KMS-11 (cell line): Measurements from ENCODE around the gene DLG2.

ENCODE experiments used
- H2AFZ ChIP-seq: fragments of 200-600 bp; sonication (generic); 2 replicates; pipeline ENCODE4 v1.6.1; 2016; ENCODE audit warnings: antibody characterized with exemption, mixed run types, low read depth
- H3K27ac ChIP-seq: fragments of 200-600 bp; sonication (generic); 2 replicates; pipeline ENCODE4 v1.6.1; 2016; ENCODE audit warnings: mild to moderate bottlenecking, mixed run types
- H3K27me3 ChIP-seq: fragments of 200-600 bp; sonication (generic); 2 replicates; pipeline ENCODE4 v1.6.1; 2017; ENCODE audit warnings: mild to moderate bottlenecking, low read depth, mixed run types, moderate library complexity; ENCODE audit not compliant: insufficient read depth
- H3K36me3 ChIP-seq: fragments of 200-600 bp; sonication (generic); 2 replicates; pipeline ENCODE4 v1.6.1; 2017; ENCODE audit warnings: mild to moderate bottlenecking, mixed run types; ENCODE audit not compliant: insufficient read depth
- H3K4me1 ChIP-seq: fragments of 200-600 bp; sonication (generic); 2 replicates; pipeline ENCODE4 v1.6.1; 2016; ENCODE audit warnings: mild to moderate bottlenecking, low read depth, mixed run types; ENCODE audit not compliant: poor library complexity, severe bottlenecking
- H3K4me2 ChIP-seq: fragments of 200-600 bp; sonication (generic); 2 replicates; pipeline ENCODE4 v1.7.0; 2016; ENCODE audit warnings: mild to moderate bottlenecking, mixed run types
- H3K4me3 ChIP-seq: fragments of 200-600 bp; sonication (generic); IDR thresholded peaks from 2 replicates; pipeline ENCODE4 v1.6.1; 2017; ENCODE audit warnings: low read depth, low read length, mixed read lengths; ENCODE audit not compliant: insufficient read depth
- H3K79me2 ChIP-seq: fragments of 200-600 bp; sonication (generic); 2 replicates; pipeline ENCODE4 v1.6.1; 2016; ENCODE audit warnings: low read depth, mixed run types; ENCODE audit not compliant: insufficient read depth
- H3K9ac ChIP-seq: fragments of 200-600 bp; sonication (generic); 2 replicates; pipeline ENCODE4 v1.6.1; 2016; ENCODE audit warnings: mild to moderate bottlenecking, mixed run types
- H4K20me1 ChIP-seq: fragments of 200-600 bp; sonication (generic); 2 replicates; pipeline ENCODE4 v1.6.1; 2016; ENCODE audit warnings: mild to moderate bottlenecking, mixed run types; ENCODE audit not compliant: insufficient read depth
- CTCF ChIP-seq: fragments of 200-600 bp; sonication (generic); conservative IDR thresholded peaks from 2 replicates; pipeline ENCODE4 v1.6.1; 2017; ENCODE audit warnings: low read depth, mild to moderate bottlenecking, antibody characterized with exemption, low read length, moderate library complexity, mixed read lengths

The DLG2 gene

GRCh38 chr11:83728281-83728680, 1898.9 kb downstream of the DLG2 start:
- H3K27ac ChIP-seq = no peak overlapping the region
- H2AFZ ChIP-seq = no peak overlapping the region
- no peak overlapping the region for H3K4me3 ChIP-seq
- peaks cover 11% of the 10 kb centered on the region for H3K4me1 ChIP-seq
- H3K27me3 ChIP-seq = no peaks in the 10 kb centered on the region
- no peaks in the 10 kb centered on the region for H4K20me1 ChIP-seq
- no peak overlapping the region for H3K9ac ChIP-seq
- no peak for TF ChIP-seq CTCF
- no peak overlapping the region for H3K4me2 ChIP-seq
- no peaks in the 10 kb centered on the region for H3K36me3 ChIP-seq
- H3K79me2 ChIP-seq = no peaks in the 10 kb centered on the region

- no peaks in the 10 kb centered on the region for H4K20me1 ChIP-seq
- TF ChIP-seq CTCF = no peak
- no peak overlapping the region for H2AFZ ChIP-seq
- H3K27me3 ChIP-seq = no peaks in the 10 kb centered on the region
- no peak overlapping the region for H3K4me3 ChIP-seq
- H3K79me2 ChIP-seq = no peaks in the 10 kb centered on the region
- no peak overlapping the region for H3K27ac ChIP-seq
- H3K4me2 ChIP-seq = no peak overlapping the region
- H3K36me3 ChIP-seq = no peaks in the 10 kb centered on the region
- peaks cover 11% of the 10 kb centered on the region for H3K4me1 ChIP-seq
- no peak overlapping the region for H3K9ac ChIP-seq
Observed at GRCh38 chr11:83727251-83727650, 1899.9 kb downstream of the DLG2 start.

GRCh38 chr11:83726316-83726715, 1900.8 kb downstream of the DLG2 start:
- Histone ChIP-seq H3K27ac (no peak overlapping the region), H3K4me1 (peaks cover 11% of the 10 kb centered on the region), H3K79me2 (no peaks in the 10 kb centered on the region), H3K4me3 (no peak overlapping the region), H3K4me2 (no peak overlapping the region), H3K27me3 (no peaks in the 10 kb centered on the region), H4K20me1 (no peaks in the 10 kb centered on the region), H2AFZ (no peak overlapping the region), H3K9ac (no peak overlapping the region), H3K36me3 (no peaks in the 10 kb centered on the region)
- no peak for TF ChIP-seq CTCF

- no peaks in the 10 kb centered on the region for H3K36me3 ChIP-seq
- no peaks in the 10 kb centered on the region for H4K20me1 ChIP-seq
- no peaks in the 10 kb centered on the region for H3K27me3 ChIP-seq
- H2AFZ ChIP-seq = no peak overlapping the region
- H3K9ac ChIP-seq = no peak overlapping the region
- H3K79me2 ChIP-seq = no peaks in the 10 kb centered on the region
- TF ChIP-seq CTCF = no peak
- no peak overlapping the region for H3K27ac ChIP-seq
- no peak overlapping the region for H3K4me2 ChIP-seq
- peaks cover 11% of the 10 kb centered on the region for H3K4me1 ChIP-seq
- H3K4me3 ChIP-seq = no peak overlapping the region
Observed at GRCh38 chr11:83725728-83726127, 1901.4 kb downstream of the DLG2 start.

- Histone ChIP-seq H4K20me1 (no peaks in the 10 kb centered on the region), H3K36me3 (no peaks in the 10 kb centered on the region), H3K9ac (no peak overlapping the region), H3K79me2 (no peaks in the 10 kb centered on the region), H3K27ac (no peak overlapping the region), H3K27me3 (no peaks in the 10 kb centered on the region), H3K4me1 (peaks cover 11% of the 10 kb centered on the region), H2AFZ (no peak overlapping the region), H3K4me2 (no peak overlapping the region), H3K4me3 (no peak overlapping the region)
- TF ChIP-seq CTCF = no peak
Observed at GRCh38 chr11:83725269-83725560, 1901.9 kb downstream of the DLG2 start.
